Stimulated activated CD4-positive, alpha-beta T cell treated with anti-CD3 and anti-CD28 coated beads, TNF-alpha, amount 100 ng/mL, for 1 hour (primary cell): Measurements from ENCODE around the gene RNF25.
A peak's percentile ranks its signal among the peaks of the same experiment; 100 is the strongest.
"Not testable (repeated sequence)": the region's sequence is repeated elsewhere in the genome, so short reads cannot be mapped to it uniquely, and the experiment has no call there.

Source experiments
- DNase-seq, 3 donors: peaks; one replicate each; pipeline ENCODE4 v3.0.0-alpha.2; 2020; ENCODE audit warnings: low read depth in 3 of 3, low spot score in 1 of 3

Gene RNF25

GRCh38 chr2:218671654-218672566 is at the start of gene RNF25, which contains the start of gene STK36:
Gene RNF25, minus strand, starts transcription at chr2:218672002. Its CDS starts 32 bp downstream, at chr2:218671970.
Gene STK36, plus strand, starts transcription at chr2:218672086. Its CDS starts 744 bp downstream, at chr2:218672830.
- DNase-seq: peak; percentile 35 to 65 (median 60)

DNA sequence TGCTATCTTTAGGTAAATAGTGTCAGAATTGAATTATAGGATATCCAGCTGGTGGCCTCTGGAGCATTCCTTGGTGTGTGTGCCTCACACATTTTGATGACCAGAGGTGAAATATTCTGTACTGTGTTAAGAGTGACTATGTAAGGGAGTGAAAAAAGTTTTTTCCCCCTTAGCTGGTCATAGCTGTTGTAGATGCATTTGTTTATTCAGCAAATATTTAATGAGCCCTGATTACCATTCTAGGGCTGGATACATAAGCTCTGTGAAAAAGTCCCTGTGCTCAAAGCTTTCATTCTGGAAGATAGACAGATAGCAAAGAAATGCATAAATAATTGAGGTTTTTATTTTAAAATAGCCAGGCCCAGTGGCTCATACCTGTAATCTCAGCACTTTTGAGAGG is 49.7 kb upstream of the RNF25 start:
- DNase-seq: no peak

DNA sequence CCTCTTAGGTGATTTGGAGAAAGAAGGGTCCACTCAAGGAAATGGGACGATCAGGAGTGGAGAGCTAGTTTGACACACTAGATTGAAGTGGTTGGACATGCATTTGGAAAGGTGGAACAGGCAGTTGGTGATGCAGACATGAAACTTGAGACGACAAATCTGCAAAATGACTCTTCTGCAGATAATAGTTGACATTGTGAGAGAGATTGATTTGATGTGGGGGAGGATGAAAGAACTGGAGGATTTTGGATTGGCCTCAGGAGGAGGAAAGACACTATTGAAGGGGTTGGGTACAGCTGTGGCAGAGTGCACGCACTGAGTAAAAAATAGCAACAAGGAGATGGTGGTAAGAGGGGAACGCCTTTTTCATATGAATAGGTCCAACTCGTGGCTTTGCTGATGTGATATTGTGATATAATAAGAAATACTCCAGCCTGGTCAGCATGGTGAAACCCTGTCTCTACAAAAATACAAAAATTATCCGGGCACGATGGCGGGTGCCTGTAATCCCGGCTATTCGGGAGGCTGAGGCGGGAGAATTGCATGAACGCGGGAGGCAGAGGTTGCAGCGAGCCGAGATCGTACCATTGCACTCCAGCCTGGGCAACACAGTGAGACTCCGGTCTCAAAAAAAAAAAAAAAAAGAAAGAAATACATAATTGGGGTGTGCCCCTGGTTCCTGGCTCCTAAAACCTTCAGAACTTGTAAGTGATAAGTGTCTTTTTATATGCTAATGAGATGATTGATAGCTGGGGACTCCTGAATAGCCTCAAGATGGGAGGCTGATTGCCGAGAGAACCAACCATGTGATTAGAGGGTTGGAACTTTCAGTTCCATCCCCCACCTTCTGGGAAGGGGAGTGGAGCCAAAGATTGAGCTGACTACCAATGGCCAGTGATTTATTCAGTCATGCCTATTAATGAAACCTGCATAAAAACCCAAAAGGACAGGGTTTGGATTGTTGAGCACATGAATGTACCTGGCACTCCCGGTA is 48.5 kb upstream of the RNF25 start:
- no peak for DNase-seq

DNA sequence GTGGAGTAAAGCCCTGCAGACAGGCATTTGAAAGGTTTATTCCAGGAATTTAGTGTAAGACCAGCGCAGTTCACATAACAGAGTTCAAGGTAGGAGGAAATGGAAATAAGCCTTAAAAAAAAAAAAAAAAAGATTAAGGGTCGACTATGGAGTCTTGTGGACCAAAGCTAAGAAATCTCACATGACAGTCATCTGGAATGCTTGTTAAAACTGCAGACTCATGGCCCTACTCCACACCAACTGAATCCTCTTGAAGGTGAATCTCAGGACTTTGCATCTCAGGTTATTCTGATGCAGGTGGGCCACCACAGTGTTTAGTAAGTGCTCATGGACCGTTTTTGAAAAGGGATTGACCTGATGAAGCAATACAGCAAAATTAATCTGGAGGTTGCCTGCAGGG is 47.7 kb upstream of the RNF25 start:
- no peak for DNase-seq

DNA sequence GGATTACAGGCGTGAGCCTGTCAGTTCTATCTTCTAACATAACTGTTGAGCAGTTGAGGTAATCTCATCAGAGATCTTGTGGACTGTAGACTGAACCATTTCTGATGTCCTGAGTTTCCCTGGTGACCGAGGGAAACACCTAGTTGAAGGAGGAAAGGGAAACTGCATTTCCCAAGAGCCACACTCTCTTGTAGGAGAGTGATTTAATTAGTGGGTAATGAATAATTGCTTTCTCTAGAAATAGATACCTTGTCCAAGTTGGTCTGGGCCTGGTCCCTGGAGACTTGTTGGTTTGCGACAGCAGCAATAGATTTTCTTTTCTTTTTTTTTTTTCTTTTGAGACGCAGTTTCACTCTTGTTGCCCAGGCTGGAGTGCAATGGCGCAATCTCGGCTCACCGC is 46.3 kb upstream of the RNF25 start:
- no peak for DNase-seq

DNA sequence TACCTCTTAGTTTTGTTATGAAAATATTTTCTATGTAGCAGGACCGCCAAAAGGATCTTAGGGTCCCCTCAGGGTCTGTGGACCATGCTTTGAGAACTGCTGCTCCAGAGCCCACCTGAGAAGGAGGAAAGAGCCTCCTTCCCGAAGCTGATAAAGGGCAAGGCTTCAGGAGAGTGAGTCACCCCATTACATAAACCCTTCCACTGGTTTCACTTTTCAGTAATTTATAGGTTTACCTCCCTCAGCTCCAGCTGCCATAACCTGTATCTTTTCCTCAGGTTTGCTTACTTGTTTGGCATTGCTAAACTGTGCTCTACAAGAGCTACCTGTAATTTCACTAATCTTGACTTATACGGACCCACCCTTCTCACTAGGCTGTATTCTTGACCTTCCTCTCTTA is 45.5 kb upstream of the RNF25 start:
- DNase-seq: no peak

GRCh38 chr2:218716070-218716469 is 44.3 kb upstream of the RNF25 start:
- no peak for DNase-seq

DNA sequence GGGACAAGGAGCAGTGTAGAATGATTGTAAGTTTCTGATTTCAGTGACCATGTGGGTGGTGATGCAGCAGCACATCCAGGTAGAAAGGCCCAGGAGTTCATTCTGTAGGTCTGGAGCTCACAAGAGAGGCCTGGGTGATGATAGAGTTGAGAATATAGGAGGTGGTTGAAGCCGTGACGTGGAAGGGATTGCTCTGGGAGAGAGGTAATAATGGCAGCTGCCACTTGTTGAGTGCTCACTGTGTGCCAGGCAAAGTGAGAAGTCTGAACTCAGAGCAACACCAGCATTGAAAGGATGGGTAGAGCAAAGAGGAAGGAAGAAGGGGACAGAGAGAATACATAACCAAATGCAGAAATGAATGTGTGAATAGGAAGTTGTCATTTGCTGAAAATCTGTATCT is 42.1 kb upstream of the RNF25 start:
- DNase-seq: no peak

GRCh38 chr2:218711550-218711929 is 39.7 kb upstream of the RNF25 start:
- DNase-seq: no peak

DNA sequence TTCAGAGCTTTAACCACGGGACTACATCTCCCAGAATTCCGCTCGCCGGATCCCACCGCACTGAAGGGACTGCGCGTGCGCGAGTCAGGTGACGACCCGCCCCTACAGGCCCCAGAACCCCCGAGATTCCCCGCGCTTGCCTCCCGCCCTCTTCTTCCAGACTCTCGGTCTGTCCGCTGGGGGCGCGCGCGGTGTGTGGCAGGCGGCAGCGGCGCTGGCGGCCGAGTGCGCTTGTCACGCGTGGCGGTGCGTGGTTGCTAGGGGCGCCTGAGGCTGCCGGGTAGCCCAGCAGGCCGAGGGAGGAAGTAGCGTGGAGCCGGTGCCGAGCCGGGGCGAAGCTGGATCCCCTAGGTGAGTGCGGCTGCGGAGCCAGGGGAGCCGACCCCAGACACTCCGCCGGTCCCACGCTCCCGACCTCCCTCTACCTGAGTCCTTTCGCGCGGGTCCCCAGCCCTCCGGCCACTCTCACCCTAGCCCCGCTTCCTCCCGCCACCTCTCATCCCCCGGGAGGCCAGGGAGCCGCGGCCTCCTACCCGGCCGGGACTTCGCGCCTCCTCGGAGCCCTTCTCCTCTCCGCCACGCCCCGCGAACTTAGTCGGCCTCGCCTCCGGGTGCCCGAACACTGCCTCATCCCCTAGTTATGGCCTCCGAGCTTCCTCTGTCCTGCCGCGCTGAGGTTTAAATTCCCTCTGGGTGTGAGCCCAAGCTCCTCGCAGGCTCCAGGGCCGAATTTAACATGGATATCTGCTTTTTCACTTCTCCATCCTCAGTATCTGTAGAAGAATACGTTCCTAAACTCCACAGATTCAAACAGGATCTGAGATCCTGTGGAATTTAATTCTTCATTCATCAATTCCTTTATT is 39.1 kb upstream of the RNF25 start, which contains the start of gene TTLL4:
TSS of gene TTLL4 (plus strand) at position 149 of the 863 bp plus-strand sequence. CDS start 26,842 bp downstream, outside the sequence.
- peak; percentile 95 to 98 (median 98) for DNase-seq

DNA sequence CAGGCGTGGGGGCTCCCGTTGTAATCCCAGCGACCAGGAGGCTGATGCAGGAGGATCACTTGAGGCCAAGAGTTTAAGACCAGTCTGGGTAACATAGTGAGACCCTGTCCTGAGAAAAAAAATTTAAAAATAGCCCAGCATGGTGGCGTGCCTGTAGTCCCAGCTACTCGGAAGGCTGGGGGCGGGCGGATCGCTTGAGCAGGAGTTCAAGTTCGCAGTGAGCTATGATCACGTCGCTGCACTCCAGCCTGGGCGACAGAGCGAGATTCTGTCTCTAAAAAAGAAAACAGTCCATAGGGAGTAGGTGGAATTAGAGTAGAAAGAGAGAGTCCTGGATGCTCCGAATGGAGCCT is 38.5 kb upstream of the RNF25 start:
- no peak for DNase-seq

DNA sequence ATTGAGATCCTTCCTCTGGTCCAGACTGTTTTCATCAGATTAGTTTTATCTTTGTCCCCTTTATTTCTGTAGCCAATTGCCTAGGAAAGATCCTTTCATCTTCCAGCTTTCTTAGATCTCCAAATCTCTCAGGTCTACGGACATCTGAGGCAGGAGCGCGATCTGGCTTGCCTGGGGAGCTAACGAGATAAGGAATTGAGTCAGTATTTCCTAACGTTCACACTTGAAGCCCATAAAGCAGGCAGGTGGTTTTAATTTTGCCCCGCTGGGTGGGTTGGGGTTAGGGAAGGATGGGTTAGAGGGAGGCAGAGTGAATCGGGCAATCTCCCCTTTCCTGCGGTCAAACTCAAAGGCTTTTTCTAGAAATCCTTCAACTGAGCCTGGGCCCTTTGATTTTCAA is 38.1 kb upstream of the RNF25 start:
- DNase-seq: no peak

DNA sequence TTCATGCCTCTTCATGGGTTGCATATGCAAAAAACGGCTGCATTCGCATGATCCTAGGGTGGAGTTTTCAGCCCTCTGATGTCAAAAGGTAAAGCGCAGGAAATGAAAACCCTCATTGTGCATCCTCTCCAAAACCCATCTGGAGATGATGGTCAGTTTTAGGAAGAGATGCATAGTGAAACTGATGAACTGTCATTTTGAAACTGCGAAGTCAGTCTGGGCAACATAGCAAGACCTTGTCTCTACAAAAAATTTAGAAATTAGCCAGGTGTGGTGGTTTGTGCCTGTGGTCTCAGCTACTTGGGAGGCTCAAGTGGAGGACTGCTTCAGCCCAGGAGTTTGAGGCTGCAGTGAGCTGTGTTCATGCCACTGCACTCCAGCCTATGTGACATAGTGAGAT is 36.3 kb upstream of the RNF25 start:
- DNase-seq: no peak

- DNase-seq: no peak
Measured at GRCh38 chr2:218703341-218703740, 31.5 kb upstream of the RNF25 start.

GRCh38 chr2:218701806-218702205 is 30.0 kb upstream of the RNF25 start:
- DNase-seq: no peak

GRCh38 chr2:218698885-218699284 is 27.1 kb upstream of the RNF25 start:
- no peak for DNase-seq

DNA sequence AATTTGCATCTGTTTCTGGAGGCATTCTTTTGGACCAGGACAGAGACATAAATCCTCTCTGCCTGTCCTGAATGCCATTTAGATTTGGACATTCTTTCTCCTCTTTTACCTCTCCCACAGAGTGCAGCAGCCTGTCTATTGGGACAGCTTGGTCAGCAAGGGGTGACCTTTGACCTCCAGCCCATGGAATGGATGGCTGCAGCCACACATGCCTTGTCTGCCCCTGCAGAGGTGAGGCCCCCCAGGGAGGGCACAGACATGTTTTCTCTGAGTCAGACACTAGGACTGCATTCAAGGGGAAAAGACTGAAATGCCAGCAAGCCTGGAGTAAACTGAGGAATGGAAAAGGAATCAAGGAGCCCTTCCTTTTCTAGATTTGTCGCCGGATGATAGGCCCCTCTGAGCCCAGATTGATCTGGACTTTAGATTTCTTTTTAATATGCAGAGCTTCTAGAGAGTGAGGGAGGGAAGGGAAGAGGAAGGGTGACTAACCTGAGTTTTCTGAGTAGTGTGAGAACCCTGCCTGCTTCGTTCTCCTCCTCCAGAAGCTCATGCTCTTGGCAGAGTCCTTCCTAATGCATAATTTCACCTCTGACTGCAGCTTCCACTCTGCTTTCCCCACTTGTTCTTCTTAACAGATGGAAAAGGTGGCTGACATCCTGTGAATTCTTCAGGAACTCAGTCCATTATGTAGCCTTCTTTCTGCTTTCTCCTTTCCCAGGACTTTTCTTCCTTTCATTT is 22.8 kb upstream of the RNF25 start:
- DNase-seq: no peak

DNA sequence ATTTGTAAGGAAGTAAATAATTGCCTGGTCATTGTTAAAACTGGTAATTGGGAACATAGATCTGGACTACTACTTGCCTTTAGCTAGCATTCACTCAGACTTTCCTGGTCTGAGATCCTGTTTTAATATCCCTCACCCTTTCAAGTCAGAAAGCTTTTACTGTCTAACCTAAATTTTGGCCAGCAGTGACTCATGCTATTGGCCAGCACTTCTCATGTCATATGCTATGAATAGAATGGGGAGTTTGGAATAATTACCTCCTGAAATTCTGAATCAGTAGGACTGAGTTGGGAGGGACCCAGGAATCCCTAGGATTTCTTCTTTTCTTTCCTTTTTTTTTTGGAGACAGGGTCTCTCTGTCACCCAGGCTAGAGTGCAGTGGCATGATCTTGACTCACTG is 19.4 kb upstream of the RNF25 start:
- DNase-seq: no peak

DNA sequence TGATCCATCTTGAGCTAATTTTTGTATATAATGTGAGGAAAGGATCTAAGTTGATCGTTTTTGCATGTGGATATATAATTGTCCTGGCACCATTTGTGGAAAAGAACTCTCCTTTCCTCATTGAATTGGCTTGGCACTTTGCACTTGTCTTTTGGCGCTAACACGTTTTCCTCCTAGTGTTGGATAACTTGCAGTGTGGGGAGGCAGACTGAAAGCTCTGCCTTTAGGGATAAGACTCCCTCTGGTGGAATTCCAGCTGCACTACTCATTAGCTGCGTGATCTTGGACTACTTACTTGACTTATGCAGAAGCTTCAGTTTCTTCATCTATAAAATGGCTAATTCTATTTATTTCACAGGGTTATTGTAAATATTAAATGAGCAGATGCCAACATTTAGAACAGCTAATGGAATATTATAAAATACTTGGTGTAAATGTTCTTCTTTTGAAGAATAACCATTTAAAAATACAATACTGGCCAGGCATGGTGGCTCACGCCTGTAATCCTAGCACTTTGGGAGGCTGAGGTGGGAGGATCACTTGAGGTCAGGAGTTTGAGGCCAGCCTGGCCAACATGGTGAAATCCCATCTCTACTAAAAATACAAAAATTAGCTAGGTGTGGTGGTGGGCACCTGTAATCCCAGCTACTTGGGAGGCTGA is 15.7 kb upstream of the RNF25 start:
- not testable (repeated sequence) for DNase-seq
